H1 (cell line): ENCODE results near the gene SUV39H2. TPM values are rescaled to one million over a fixed set of nuclear protein-coding genes. Genes with fewer than 3 reads are reported as not detected.

Experiments used
- CTCF ChIA-PET: fragments of 300-600 bp; sonication (Branson Sonifier 250); formaldehyde crosslinking; loops from one replicate; lab custom pipeline; 2021; ENCODE audit not compliant: partially characterized antibody; lab: Charles Lee
- POLR2A ChIA-PET: fragments of 300-600 bp; sonication (Branson Sonifier 250); formaldehyde crosslinking; loops from one replicate; lab custom pipeline; 2021; ENCODE audit warnings: inconsistent platforms; ENCODE audit not compliant: partially characterized antibody; lab: Charles Lee
- DNase-seq, 2 experiments: peaks; one replicate each; pipeline versions ENCODE4 v3.0.0 to v3.0.0-alpha.2; 2010 to 2022; ENCODE audit warnings: low spot score in 2 of 2, low read depth in 1 of 2, mixed read lengths in 1 of 2
- FAIRE-seq: peaks from 2 replicates; lab custom pipeline; 2011; peaks lifted over from hg19 to GRCh38; lab: Jason Lieb, UNC
- H2AFZ ChIP-seq: 2 replicates; pipeline ENCODE4 v1.8.1; 2012; ENCODE audit warnings: low read length, inconsistent platforms
- H2AK5ac ChIP-seq: 2 replicates; pipeline ENCODE4 v1.6.1; 2013; ENCODE audit warnings: low read depth, low read length
- H2BK120ac ChIP-seq: replicated peaks from 2 replicates; pipeline ENCODE3; 2013; ENCODE audit warnings: low read depth, low read length, inconsistent platforms
- H2BK12ac ChIP-seq: 2 replicates; pipeline ENCODE4 v1.6.1; 2013; ENCODE audit warnings: low read depth, low read length
- H2BK15ac ChIP-seq: 2 replicates; pipeline ENCODE4 v1.6.1; 2013; ENCODE audit warnings: low read length
- H2BK20ac ChIP-seq: 2 replicates; pipeline ENCODE4 v1.6.1; 2013; ENCODE audit warnings: low read length
- H2BK5ac ChIP-seq: 2 replicates; pipeline ENCODE4 v1.6.1; 2013; ENCODE audit warnings: low read depth, low read length
- H3K14ac ChIP-seq: 2 replicates; pipeline ENCODE4 v1.6.1; 2013; ENCODE audit warnings: inconsistent platforms; ENCODE audit not compliant: insufficient read length
- H3K18ac ChIP-seq: 2 replicates; pipeline ENCODE4 v1.6.1; 2013; ENCODE audit warnings: low read length; ENCODE audit errors: extremely low read depth
- H3K23ac ChIP-seq: 2 replicates; pipeline ENCODE4 v1.6.1; 2013; ENCODE audit warnings: inconsistent platforms; ENCODE audit not compliant: insufficient read length
- H3K23me2 ChIP-seq: 2 replicates; pipeline ENCODE4 v1.6.1; 2013; ENCODE audit warnings: low read depth, low read length
- H3K27ac ChIP-seq: 2 replicates; pipeline ENCODE4 v1.6.1; 2011; ENCODE audit warnings: low read depth, low read length, inconsistent platforms
- H3K27me3 ChIP-seq, 4 experiments: replicated peaks in 1 of 4; 1 replicate in 1 of 4; 2 replicates in 3 of 4; pipeline versions ENCODE4 v1.6.1 to v1.8.1; 2011 to 2013; ENCODE audit warnings: low read length in 3 of 4, mild to moderate bottlenecking in 3 of 4, inconsistent platforms in 2 of 4, mixed read lengths in 2 of 4, moderate library complexity in 1 of 4; ENCODE audit not compliant: control insufficient read depth in 3 of 4, insufficient read depth in 3 of 4; ENCODE audit errors: extremely low read depth in 1 of 4
- H3K36me3 ChIP-seq, 4 experiments: 2 replicates each; pipeline versions ENCODE4 v1.6.1 to v1.8.1; 2011 to 2013; ENCODE audit warnings: mild to moderate bottlenecking in 4 of 4, low read length in 3 of 4, moderate library complexity in 2 of 4, control low read depth in 1 of 4, inconsistent platforms in 1 of 4; ENCODE audit not compliant: insufficient read depth in 4 of 4, control insufficient read depth in 2 of 4
- H3K4ac ChIP-seq: replicated peaks from 2 replicates; pipeline ENCODE3; 2013; ENCODE audit warnings: low read length, low read depth, mixed read lengths, inconsistent platforms; ENCODE audit not compliant: insufficient read length
- H3K4me1 ChIP-seq, 4 experiments: replicated peaks in 1 of 4; 1 replicate in 1 of 4; 2 replicates in 3 of 4; pipeline versions ENCODE4 v1.6.1 to v1.8.1; 2011 to 2013; ENCODE audit warnings: low read length in 3 of 4, inconsistent platforms in 2 of 4, mixed read lengths in 1 of 4; ENCODE audit not compliant: insufficient read depth in 4 of 4, control insufficient read depth in 3 of 4
- H3K4me2 ChIP-seq, 2 experiments: 2 replicates each; pipeline versions ENCODE4 v1.6.1 to v1.8.1; 2011 to 2013; ENCODE audit warnings: low read depth in 2 of 2, low read length in 2 of 2, control low read depth in 1 of 2, inconsistent platforms in 1 of 2, mild to moderate bottlenecking in 1 of 2; ENCODE audit not compliant: insufficient read depth in 1 of 2
- H3K4me3 ChIP-seq, 4 experiments: fragments of 200-600, 300-600 bp in 1 of 4; sonication (generic), shearing (Covaris generic), sonication (Bioruptor Twin) in 1 of 4; 2 replicates each; pipeline versions ENCODE4 v1.5.1 to v1.8.1; 2011 to 2016; ENCODE audit warnings: low read length in 4 of 4, low read depth in 3 of 4, control low read depth in 2 of 4, inconsistent platforms in 2 of 4, mild to moderate bottlenecking in 2 of 4, mixed read lengths in 1 of 4, moderate library complexity in 1 of 4; ENCODE audit not compliant: insufficient read depth in 2 of 4; ENCODE audit errors: extremely low read depth in 1 of 4
- H3K56ac ChIP-seq: replicated peaks from 2 replicates; pipeline ENCODE3; 2013; ENCODE audit warnings: low read depth, mild to moderate bottlenecking, mixed read lengths, low read length, inconsistent platforms; ENCODE audit not compliant: insufficient read length
- H3K79me1 ChIP-seq: 2 replicates; pipeline ENCODE4 v1.6.1; 2013; ENCODE audit warnings: low read depth, low read length, control low read depth
- H3K79me2 ChIP-seq, 2 experiments: 2 replicates each; pipeline versions ENCODE4 v1.6.1 to v1.8.1; 2012 to 2013; ENCODE audit warnings: low read length in 2 of 2, mild to moderate bottlenecking in 2 of 2, inconsistent platforms in 1 of 2; ENCODE audit not compliant: insufficient read depth in 2 of 2, control insufficient read depth in 1 of 2
- H3K9ac ChIP-seq, 4 experiments: replicated peaks in 1 of 4; 1 replicate in 1 of 4; 2 replicates in 3 of 4; pipeline versions ENCODE4 v1.6.1 to v1.8.1; 2011 to 2013; ENCODE audit warnings: low read depth in 3 of 4, low read length in 3 of 4, control low read depth in 2 of 4, mild to moderate bottlenecking in 2 of 4, moderate library complexity in 2 of 4, inconsistent platforms in 1 of 4; ENCODE audit errors: extremely low read depth in 1 of 4
- H3K9me3 ChIP-seq, 2 experiments: 2 replicates each; pipeline versions ENCODE4 v1.6.1 to v1.8.1; 2012 to 2013; ENCODE audit warnings: mild to moderate bottlenecking in 2 of 2, moderate library complexity in 2 of 2, control low read depth in 1 of 2, inconsistent platforms in 1 of 2, low read depth in 1 of 2, low read length in 1 of 2, mixed read lengths in 1 of 2; ENCODE audit not compliant: insufficient read depth in 2 of 2
- H4K20me1 ChIP-seq, 2 experiments: replicated peaks in 1 of 2; 2 replicates each; pipeline versions ENCODE3 to v1.8.1; 2011 to 2013; ENCODE audit warnings: inconsistent platforms in 2 of 2, low read length in 2 of 2, mild to moderate bottlenecking in 1 of 2; ENCODE audit not compliant: insufficient read depth in 2 of 2, control insufficient read depth in 1 of 2
- H4K5ac ChIP-seq: 2 replicates; pipeline ENCODE4 v1.6.1; 2013; ENCODE audit warnings: low read length, low read depth, mixed read lengths, inconsistent platforms; ENCODE audit not compliant: insufficient read length
- H4K8ac ChIP-seq: 2 replicates; pipeline ENCODE4 v1.8.0; 2013; ENCODE audit warnings: mild to moderate bottlenecking, moderate library complexity, low read length, inconsistent platforms; ENCODE audit not compliant: insufficient read depth; ENCODE audit errors: extremely low read depth
- H4K91ac ChIP-seq: replicated peaks from 2 replicates; pipeline ENCODE3; 2013; ENCODE audit warnings: low read length, mixed read lengths, inconsistent platforms; ENCODE audit not compliant: insufficient read length
- ASH2L ChIP-seq: fragments of 200-600, 300-600 bp; sonication (generic); IDR thresholded peaks from one replicate; pipeline ENCODE4 v1.7.1; 2017; ENCODE audit warnings: low read length
- BACH1 ChIP-seq: IDR thresholded peaks from 2 replicates; pipeline ENCODE4 v1.6.1; 2012; ENCODE audit warnings: low read length, improper control_type of control experiment
- GTF2F1 ChIP-seq: IDR thresholded peaks from 2 replicates; pipeline ENCODE4 v1.6.1; 2012; ENCODE audit warnings: low read depth, low read length, improper control_type of control experiment, borderline replicate concordance
- KDM5A ChIP-seq: fragments of 200-600 bp; IDR thresholded peaks from 2 replicates; pipeline ENCODE4 v1.7.1; 2012; ENCODE audit warnings: mild to moderate bottlenecking, low read length, inconsistent platforms, mixed read lengths
- MAFK ChIP-seq: IDR thresholded peaks from 2 replicates; pipeline ENCODE4 v1.6.1; 2012; ENCODE audit warnings: low read depth, mild to moderate bottlenecking, improper control_type of control experiment, low read length
- POLR2A ChIP-seq, 2 experiments: IDR thresholded peaks; 1 replicate in 1 of 2; 2 replicates in 1 of 2; pipeline ENCODE4 v1.6.1; 2011; ENCODE audit warnings: low read depth in 2 of 2, low read length in 2 of 2, mild to moderate bottlenecking in 2 of 2; ENCODE audit errors: control extremely low read depth in 1 of 2
- SIRT6 ChIP-seq: IDR thresholded peaks from one replicate; pipeline ENCODE4 v1.7.1; 2012; ENCODE audit warnings: low read length, inconsistent platforms
- TCF12 ChIP-seq: IDR thresholded peaks from 2 replicates; pipeline ENCODE4 v1.6.1; 2011; ENCODE audit warnings: low read depth, mild to moderate bottlenecking, low read length
- YY1 ChIP-seq: IDR thresholded peaks from 2 replicates; pipeline ENCODE4 v1.6.1; 2011; ENCODE audit warnings: low read depth, mild to moderate bottlenecking, low read length
- WGBS, 2 experiments: shearing (Covaris generic) in 1 of 2; methylation state at CpG; one replicate each; pipeline versions ENCODE4 v1.1.6 to v1.1.7; 2013 to 2015; ENCODE audit warnings: low lambda C conversion rate in 2 of 2, mixed read lengths in 2 of 2, inconsistent platforms in 1 of 2, low coverage in 1 of 2, missing lambda C conversion rate in 1 of 2; ENCODE audit not compliant: insufficient replicate concordance in 2 of 2, insufficient coverage in 1 of 2, insufficient read length in 1 of 2; ENCODE audit errors: extremely low coverage in 1 of 2, missing lambda C conversion rate in 1 of 2; 5-methylcytosine and 5-hydroxymethylcytosine counted together
- polyA plus RNA-seq, 7 experiments: library from polyadenylated mRNA; depleted of rRNA in 3 of 7; stranded (reverse) in 5 of 7; unstranded in 2 of 7; fragments of >200 nt in 5 of 7; fragments of 200-250 nt in 2 of 7; gene quantifications; 1 replicate in 5 of 7; 2 replicates in 1 of 7; 4 replicates in 1 of 7; pipeline versions ENCODE4 v1.2.1 to v1.2.3, GENCODE V29; 2011 to 2013; ENCODE audit warnings: missing spikeins in 2 of 7, mixed read lengths in 2 of 7
- total RNA-seq: library from RNA; stranded (reverse); fragmentation: NEBNext Ultra II Directional; extraction: Animal tissue kit (Norgen Biotek cat#: 25700); gene quantifications from 2 replicates; pipeline ENCODE4 v1.2.1, GENCODE V29; 2021

Gene SUV39H2
- total and polyA plus RNA-seq, 2 of the 8 experiments (the other 6 are each of a cell fraction or from before 2014, with no cell fraction given), result 19.4 to 62.3 TPM

- TF ChIP-seq MAFK (no peak), BACH1 (no peak), POLR2A (IDR thresholded peaks at IDR 0.05; ENCODE audit: control extremely low read depth in 1 of 2, low read depth in 2 of 2, low read length in 2 of 2) (no peak), ASH2L (no peak), SIRT6 (no peak), GTF2F1 (no peak), YY1 (no peak), KDM5A (no peak), TCF12 (no peak)
- Histone ChIP-seq H3K79me2 (peaks cover 9 to 41% of the 10 kb centered on the region in 2 experiments), H3K23me2 (no peaks in the 10 kb centered on the region; the same call in 1 of the 2 replicates), H2BK12ac (no peak overlapping the region), H3K14ac (no peak overlapping the region), H3K4me1 (peaks cover 0 to 3% (median 1%) of the 10 kb centered on the region in 4 experiments; a peak in 2 of 7 replicates), H2BK15ac (no peak overlapping the region), H2BK120ac (no peak overlapping the region), H2AFZ (no peak overlapping the region), H3K36me3 (peaks cover 30 to 52% (median 37%) of the 10 kb centered on the region in 4 experiments), H3K4me2 (no peak overlapping the region), H3K9me3 (no peaks in the 10 kb centered on the region), H4K20me1 (peaks cover 3 to 11% of the 10 kb centered on the region in 2 experiments), H3K27ac (no peak overlapping the region), H2BK5ac (no peak overlapping the region), H3K18ac (no peak overlapping the region), H4K5ac (no peak overlapping the region), H3K4me3 (no peak overlapping the region), H2AK5ac (no peak overlapping the region), H3K23ac (no peak overlapping the region), H3K27me3 (no peaks in the 10 kb centered on the region), H2BK20ac (no peak overlapping the region), H3K9ac (no peak overlapping the region), H4K91ac (no peak overlapping the region), H4K8ac (no peak overlapping the region), H3K56ac (no peak overlapping the region), H3K79me1 (peaks cover 5% of the 10 kb centered on the region; the same call in 1 of the 2 replicates), H3K4ac (no peak overlapping the region)
- CTCF ChIA-PET, result interaction anchor here (1.5 kb wide), 1 partner anchor 41 kb away, joined by 3 read pairs; no protein-coding TSS in a partner anchor
- POLR2A ChIA-PET, result interaction anchor here (0.8 to 1.5 kb wide), 6 partner anchors 8 to 354 kb away, joined by 3 to 5 read pairs (median 3); partner anchors contain the start of gene SUV39H2
- DNase-seq, result no peak
- WGBS, 2 experiments, result 85% methylated on average over 15 of the region's 15 CpGs; no CpG with 5 or more reads in 1 of the 2 experiments
- no peak for FAIRE-seq
These were observed 35.2 kb upstream of the SUV39H2 start for GRCh38 chr10:14843327-14843988.
